Measurements from ENCODE around the gene ZNF627.
A peak's percentile ranks its signal among the peaks of the same experiment; 100 is the strongest.

ZNF627 gene

DNA sequence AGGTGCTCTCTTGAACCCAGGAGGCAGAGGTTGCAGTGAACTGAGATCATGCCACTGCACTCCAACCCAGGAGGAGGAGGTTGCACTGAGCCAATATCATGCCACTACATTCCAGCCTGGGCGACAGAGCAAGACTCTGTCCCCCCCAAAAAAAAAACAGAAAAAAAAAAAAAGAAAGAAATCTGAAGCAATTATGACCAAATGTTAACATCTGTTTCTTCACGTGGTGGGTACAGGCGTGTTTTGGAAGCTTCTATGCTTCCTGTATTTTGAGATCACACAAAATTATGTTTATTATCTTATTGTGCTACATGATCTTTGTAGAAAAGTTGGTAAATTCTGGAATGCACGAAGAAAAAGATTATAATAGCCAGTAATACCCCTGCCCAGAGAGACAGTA is 17.2 kb upstream of the ZNF627 start:
- no peak for DNase-seq (ENCODE audit: extremely low read depth, low read depth)
- TF ChIP-seq CTCF (IDR thresholded peaks at IDR 0.05; ENCODE audit: low read depth, low read length), result no peak

- DNase-seq (ENCODE audit: extremely low read depth, low read depth), result no peak
- no peak for TF ChIP-seq CTCF (IDR thresholded peaks at IDR 0.05; ENCODE audit: low read depth, low read length)
Observed at GRCh38 chr19:11581740-11582139, 15.5 kb upstream of the ZNF627 start.

DNA sequence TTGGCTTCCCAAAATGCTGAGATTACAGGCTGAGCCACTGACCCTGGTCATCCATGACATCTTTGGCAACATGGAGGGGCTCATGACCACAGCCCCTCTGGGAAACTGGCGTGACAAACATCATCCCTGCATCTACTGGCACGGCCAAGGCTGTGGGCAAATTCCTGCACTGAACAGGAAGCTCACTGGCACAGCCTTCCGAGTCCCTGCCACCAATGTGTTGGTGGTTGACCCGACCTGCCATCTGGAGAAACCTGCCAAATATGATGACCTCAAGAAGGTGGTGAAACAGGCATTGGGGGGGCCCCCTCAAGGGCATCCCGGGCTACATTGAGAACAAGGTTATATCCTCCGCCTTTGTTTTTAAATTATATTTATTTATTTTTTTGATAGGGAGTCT is 11.0 kb upstream of the ZNF627 start:
- no peak for TF ChIP-seq CTCF (IDR thresholded peaks at IDR 0.05; ENCODE audit: low read depth, low read length)
- DNase-seq (ENCODE audit: extremely low read depth, low read depth), result no peak

DNA sequence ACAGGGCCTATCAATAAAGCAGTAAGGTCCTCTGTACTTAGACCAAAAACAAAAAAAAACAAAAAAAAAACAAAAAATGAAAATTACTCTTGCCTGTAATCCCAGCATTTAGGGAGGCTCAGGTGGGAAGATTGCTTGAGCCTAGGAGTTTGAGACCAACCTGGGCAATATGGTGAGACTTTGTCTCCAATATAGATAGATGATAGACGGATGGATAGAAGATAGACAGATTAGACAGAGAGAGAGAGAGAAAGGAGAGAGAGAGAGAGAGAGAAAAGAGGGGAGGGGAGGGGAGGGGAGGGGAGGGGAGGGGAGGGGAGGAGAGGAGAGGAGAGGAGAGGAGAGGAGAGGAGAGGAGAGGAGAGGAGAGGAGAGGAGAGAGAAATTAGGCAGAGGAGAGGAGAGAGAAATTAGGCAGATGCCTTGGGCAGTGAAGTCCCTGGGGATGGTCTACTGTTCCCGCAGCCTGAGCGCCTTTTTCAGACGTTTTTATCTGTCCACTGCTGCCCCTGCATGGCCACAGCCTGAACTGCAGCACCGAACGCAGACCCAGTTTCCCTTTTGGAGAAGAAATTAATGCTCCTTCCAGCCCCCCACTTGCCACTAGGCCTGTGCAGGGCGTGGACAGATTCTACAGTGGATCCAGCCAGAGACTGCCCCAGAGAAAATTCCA is 9.8 kb upstream of the ZNF627 start:
- TF ChIP-seq CTCF (IDR thresholded peaks at IDR 0.05; ENCODE audit: low read depth, low read length), result peak; percentile 92
- peak; percentile 32 for DNase-seq (ENCODE audit: extremely low read depth, low read depth)

- no peak for TF ChIP-seq CTCF (IDR thresholded peaks at IDR 0.05; ENCODE audit: low read depth, low read length)
- no peak for DNase-seq (ENCODE audit: extremely low read depth, low read depth)
Observed at GRCh38 chr19:11587975-11588631, 9.2 kb upstream of the ZNF627 start.

DNA sequence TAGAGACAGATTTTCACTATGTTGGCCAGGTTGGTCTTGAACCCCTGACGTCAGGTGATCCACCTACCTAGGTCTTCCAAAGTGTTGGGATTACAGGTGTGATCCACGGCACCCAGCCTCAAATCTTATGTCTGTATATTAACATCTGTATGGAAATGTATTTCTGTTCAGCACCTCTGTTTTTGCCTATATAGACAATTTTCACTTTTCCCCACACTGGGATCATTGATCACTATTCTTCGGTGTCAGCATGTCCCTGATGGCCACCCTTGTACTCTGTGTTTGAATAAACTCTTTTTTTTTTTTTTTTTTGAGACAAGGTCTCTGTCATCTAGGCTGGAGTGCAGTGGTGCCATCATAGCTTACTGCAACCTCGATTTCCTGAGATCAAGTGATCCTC is 3.2 kb upstream of the ZNF627 start:
- DNase-seq (ENCODE audit: extremely low read depth, low read depth), result no peak
- TF ChIP-seq CTCF (IDR thresholded peaks at IDR 0.05; ENCODE audit: low read depth, low read length), result no peak

DNA sequence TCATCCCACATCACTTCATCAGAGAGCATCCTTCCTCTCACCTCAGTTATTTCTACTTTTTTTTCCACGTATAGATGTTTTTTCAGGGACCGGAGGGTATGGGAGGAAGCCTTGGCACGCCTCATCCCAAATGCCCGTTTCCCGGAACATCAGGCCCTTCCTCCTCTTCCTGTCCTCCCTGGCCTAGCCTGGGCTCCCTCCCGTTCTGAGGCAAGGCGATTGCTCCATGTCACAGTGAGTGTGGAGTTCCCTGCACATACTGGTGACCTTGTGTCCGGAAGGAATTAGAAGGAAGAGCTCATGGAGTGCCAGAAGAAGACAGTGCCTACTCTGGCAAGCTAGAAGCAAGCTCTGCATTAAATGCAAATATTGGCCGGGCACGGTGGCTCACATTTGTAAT is 1.1 kb upstream of the ZNF627 start:
- DNase-seq (ENCODE audit: extremely low read depth, low read depth), result no peak
- no peak for TF ChIP-seq CTCF (IDR thresholded peaks at IDR 0.05; ENCODE audit: low read depth, low read length)
